ENCODE measurements around the gene FOXJ1.

Gene FOXJ1

DNA sequence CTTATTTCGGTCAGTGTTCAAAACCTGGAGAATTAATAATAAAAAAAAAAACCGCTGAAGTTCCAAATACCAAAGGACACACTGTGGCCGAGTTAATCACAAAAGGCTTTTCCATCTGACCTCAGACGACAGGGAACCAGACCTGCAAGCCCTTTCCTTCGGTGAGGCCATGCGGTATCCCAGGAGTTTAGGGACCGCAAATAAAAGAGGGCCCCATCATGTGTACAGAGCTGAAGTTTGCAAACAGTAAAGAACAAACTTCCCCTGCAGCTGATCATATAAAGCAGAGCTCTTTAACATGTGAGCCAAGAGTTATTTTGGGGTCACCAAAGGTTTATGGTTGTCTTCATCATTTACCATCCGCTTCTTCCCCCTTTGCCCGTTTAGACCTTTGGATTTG, 33.0 kb upstream of the FOXJ1 start:
- in situ Hi-C loops (cut with HindIII; ENCODE audit: low pct_unique_long_range_greater_than_20kb, low sequenced_read_pairs): no loop called here
- TF ChIP-seq JUND (IDR thresholded peaks at IDR 0.05; ENCODE audit: low read depth): no peak
- peak in 1 of 2 experiments; percentile 76 for DNase-seq (ENCODE audit: low read depth in 1 of 2, low spot score in 1 of 2)

DNA sequence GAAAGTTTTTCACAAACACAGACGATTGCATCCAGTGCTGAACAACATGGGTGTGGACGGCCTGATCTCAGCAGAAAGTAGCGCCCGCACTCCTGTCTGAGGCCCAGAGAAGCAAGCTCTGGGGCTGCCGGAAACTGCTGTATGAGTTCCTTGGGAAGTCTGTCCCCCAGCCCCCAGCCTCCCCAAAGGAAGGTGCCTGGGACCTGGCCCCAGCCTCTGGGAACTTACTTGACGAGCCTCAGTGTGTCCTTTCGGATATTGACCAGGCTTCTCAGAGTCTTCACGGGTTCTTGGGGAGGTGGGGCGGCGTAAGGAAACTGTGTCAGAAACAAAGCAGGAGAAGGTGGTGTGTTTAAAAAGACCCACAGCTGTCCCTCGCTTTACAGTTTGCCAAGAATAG, 32.4 kb upstream of the FOXJ1 start:
- TF ChIP-seq JUND (IDR thresholded peaks at IDR 0.05; ENCODE audit: low read depth): no peak
- no peak for DNase-seq (ENCODE audit: low read depth in 1 of 2, low spot score in 1 of 2)
- in situ Hi-C loops (cut with HindIII; ENCODE audit: low pct_unique_long_range_greater_than_20kb, low sequenced_read_pairs): no loop called here

DNA sequence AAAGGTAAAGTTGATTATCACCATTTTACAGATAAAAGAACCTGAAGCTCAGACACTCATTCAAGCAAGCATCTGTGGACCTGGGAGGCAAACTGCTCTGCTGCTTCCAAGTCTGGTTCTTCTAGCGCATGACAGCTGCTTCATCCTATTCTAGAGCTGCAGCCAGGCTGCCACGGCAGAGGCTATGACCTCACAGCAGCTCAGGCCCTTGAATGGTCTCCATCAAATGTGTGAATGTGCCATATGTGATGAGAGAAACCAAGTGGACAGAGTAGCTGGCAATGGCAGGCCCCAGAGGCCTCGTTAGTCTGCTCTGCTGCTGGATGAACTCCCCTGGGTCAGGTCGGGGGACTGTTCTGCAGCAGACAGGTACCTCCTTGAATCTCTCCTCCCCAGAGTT, 30.7 kb upstream of the FOXJ1 start:
- TF ChIP-seq JUND (IDR thresholded peaks at IDR 0.05; ENCODE audit: low read depth): no peak
- in situ Hi-C loops (cut with HindIII; ENCODE audit: low pct_unique_long_range_greater_than_20kb, low sequenced_read_pairs): no loop called here
- no peak for DNase-seq (ENCODE audit: low read depth in 1 of 2, low spot score in 1 of 2)

GRCh38 chr17:76170114-76170513, 29.1 kb upstream of the FOXJ1 start:
- DNase-seq (ENCODE audit: low read depth in 1 of 2, low spot score in 1 of 2): no peak

DNA sequence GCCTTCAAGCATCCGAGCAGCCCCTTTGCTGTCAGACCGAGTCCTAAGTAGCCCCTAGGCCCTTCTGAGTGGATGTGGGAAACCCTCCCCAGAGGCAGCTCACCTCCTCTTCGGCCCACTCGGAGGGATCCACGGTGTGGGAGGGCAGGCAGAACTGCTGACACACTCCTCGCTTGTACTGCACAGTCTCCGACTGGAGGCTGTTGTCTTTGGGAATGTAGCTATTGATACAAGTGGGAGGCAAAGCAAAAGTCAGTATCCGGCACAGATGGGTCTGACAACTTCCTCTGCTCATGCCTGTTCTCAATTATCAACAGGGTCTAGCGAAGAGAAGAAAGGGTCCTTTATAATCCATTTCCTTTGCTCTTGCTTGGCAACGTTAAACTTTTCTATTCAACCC, 25.9 kb upstream of the FOXJ1 start:
- in situ Hi-C loops (cut with HindIII; ENCODE audit: low pct_unique_long_range_greater_than_20kb, low sequenced_read_pairs): no loop called here
- TF ChIP-seq JUND (IDR thresholded peaks at IDR 0.05; ENCODE audit: low read depth): no peak
- DNase-seq (ENCODE audit: low read depth in 1 of 2, low spot score in 1 of 2): no peak

More at GRCh38 chr17:76170114-76170513, 29.1 kb upstream of the FOXJ1 start:
- in situ Hi-C loops (cut with HindIII; ENCODE audit: low pct_unique_long_range_greater_than_20kb, low sequenced_read_pairs): no loop called here
- no peak for TF ChIP-seq JUND (IDR thresholded peaks at IDR 0.05; ENCODE audit: low read depth)

- TF ChIP-seq JUND (IDR thresholded peaks at IDR 0.05; ENCODE audit: low read depth): no peak
- in situ Hi-C loops (cut with HindIII; ENCODE audit: low pct_unique_long_range_greater_than_20kb, low sequenced_read_pairs): no loop called here
- no peak for DNase-seq (ENCODE audit: low read depth in 1 of 2, low spot score in 1 of 2)
Measured at GRCh38 chr17:76166168-76166567, 25.1 kb upstream of the FOXJ1 start.

DNA sequence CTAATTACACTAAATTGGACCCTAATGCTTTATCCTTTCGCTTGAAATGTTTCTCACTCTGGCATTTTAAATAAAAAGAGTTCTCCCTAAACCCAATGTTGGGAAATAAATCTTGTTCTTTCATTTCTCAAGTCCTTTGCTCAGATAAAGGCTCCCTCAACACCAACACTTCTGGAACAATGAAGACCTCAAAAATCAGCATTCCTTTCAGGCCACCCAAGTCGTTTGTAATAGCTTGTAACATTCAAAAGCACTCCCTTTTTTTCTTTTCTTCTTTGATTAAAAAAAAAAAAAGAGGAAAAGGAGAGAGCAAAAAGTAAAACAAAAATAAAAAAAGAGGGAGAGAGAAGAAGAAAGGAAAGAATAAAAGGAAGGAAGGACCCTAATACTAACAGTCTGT, 23.3 kb upstream of the FOXJ1 start:
- TF ChIP-seq JUND (IDR thresholded peaks at IDR 0.05; ENCODE audit: low read depth): no peak
- in situ Hi-C loops (cut with HindIII; ENCODE audit: low pct_unique_long_range_greater_than_20kb, low sequenced_read_pairs): no loop called here
- DNase-seq (ENCODE audit: low read depth in 1 of 2, low spot score in 1 of 2): no peak

- DNase-seq (ENCODE audit: low read depth in 1 of 2, low spot score in 1 of 2): no peak
- in situ Hi-C loops (cut with HindIII; ENCODE audit: low pct_unique_long_range_greater_than_20kb, low sequenced_read_pairs): no loop called here
- no peak for TF ChIP-seq JUND (IDR thresholded peaks at IDR 0.05; ENCODE audit: low read depth)
Measured at GRCh38 chr17:76163919-76164318, 22.9 kb upstream of the FOXJ1 start.

DNA sequence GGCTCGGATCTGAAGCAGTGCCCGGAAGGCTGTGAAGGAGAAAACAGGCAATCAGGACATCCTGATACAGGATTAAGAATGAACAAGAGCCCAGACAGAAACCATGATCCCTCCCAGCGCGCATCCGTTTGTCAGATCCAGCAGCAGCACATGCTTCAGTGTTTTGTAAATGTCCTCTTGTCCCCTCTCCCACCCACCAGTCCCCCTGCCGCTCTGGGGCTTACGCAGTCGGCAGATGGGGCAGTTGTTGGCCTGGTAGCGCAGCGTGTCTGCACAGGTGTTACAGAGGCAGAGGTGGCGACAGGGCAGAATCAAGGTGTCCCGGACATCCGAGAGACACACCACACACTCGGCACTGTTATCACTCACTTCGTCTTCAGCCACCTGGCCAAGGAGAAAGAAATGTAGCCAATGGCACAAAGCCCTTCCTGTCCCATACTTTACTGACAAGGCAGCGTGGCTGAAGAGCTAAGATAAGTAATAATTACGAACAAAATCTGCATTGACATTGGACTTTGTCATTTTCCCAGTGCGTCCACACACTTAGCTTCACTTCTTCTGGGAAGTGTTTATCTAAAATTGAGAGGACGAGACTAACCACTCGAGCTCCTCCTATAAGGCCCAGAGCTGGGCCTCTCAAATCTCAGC, 20.7 kb upstream of the FOXJ1 start:
- in situ Hi-C loops (cut with HindIII; ENCODE audit: low pct_unique_long_range_greater_than_20kb, low sequenced_read_pairs): no loop called here
- TF ChIP-seq JUND (IDR thresholded peaks at IDR 0.05; ENCODE audit: low read depth): no peak
- DNase-seq (ENCODE audit: low read depth in 1 of 2, low spot score in 1 of 2): no peak

- DNase-seq (ENCODE audit: low read depth in 1 of 2, low spot score in 1 of 2): no peak
- in situ Hi-C loops (cut with HindIII; ENCODE audit: low pct_unique_long_range_greater_than_20kb, low sequenced_read_pairs): no loop called here
- TF ChIP-seq JUND (IDR thresholded peaks at IDR 0.05; ENCODE audit: low read depth): no peak
Measured at GRCh38 chr17:76160896-76161528, 20.0 kb upstream of the FOXJ1 start.

DNA sequence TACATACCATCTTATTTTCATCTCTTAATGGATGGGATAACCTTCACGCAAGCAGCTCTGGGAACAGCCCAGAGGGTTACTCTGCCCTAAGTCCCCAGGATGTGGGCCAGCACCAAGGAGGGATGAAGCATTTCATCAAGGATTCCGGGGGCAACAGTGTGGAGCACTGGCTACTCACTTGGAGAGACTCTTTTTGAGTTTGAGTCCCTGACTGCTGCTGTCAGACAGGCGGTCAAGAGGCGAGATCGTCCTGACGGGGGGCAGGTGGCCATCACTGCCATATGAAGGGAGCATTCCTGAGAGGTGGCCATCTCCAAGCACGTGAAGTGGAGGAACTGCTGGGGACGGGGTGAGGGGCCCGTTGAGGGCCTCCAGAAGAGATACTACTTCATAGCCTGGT, 18.1 kb upstream of the FOXJ1 start:
- DNase-seq (ENCODE audit: low read depth in 1 of 2, low spot score in 1 of 2): no peak
- TF ChIP-seq JUND (IDR thresholded peaks at IDR 0.05; ENCODE audit: low read depth): no peak
- in situ Hi-C loops (cut with HindIII; ENCODE audit: low pct_unique_long_range_greater_than_20kb, low sequenced_read_pairs): no loop called here

- in situ Hi-C loops (cut with HindIII; ENCODE audit: low pct_unique_long_range_greater_than_20kb, low sequenced_read_pairs): no loop called here
- no peak for DNase-seq (ENCODE audit: low read depth in 1 of 2, low spot score in 1 of 2)
- TF ChIP-seq JUND (IDR thresholded peaks at IDR 0.05; ENCODE audit: low read depth): no peak
Measured at GRCh38 chr17:76157759-76158158, 16.7 kb upstream of the FOXJ1 start.

GRCh38 chr17:76156662-76156991, 15.6 kb upstream of the FOXJ1 start:
- DNase-seq (ENCODE audit: low read depth in 1 of 2, low spot score in 1 of 2): no peak
- in situ Hi-C loops (cut with HindIII; ENCODE audit: low pct_unique_long_range_greater_than_20kb, low sequenced_read_pairs): no loop called here
- no peak for TF ChIP-seq JUND (IDR thresholded peaks at IDR 0.05; ENCODE audit: low read depth)

Data from T47D (cell line).